ENCODE measurements around the gene SETD1B. TPM values are rescaled to one million over a fixed set of nuclear protein-coding genes. Genes with fewer than 3 reads are reported as not detected.

The SETD1B gene
- total RNA-seq, 1 donor = 4.7 TPM

GRCh38 chr12:121810234-121810817 is 6.5 kb downstream of the SETD1B start:
- DNase-seq (ENCODE audit: low read depth) = no peak
- no peak for TF ChIP-seq CTCF (IDR thresholded peaks at IDR 0.05; ENCODE audit: insufficient read depth, low read depth, low read length)
- no peak overlapping the region for H3K4me3 ChIP-seq (ENCODE audit: low read depth, low read length)

GRCh38 chr12:121810833-121811433 is 7.1 kb downstream of the SETD1B start:
- DNase-seq (ENCODE audit: low read depth) = no peak
- H3K4me3 ChIP-seq (ENCODE audit: low read depth, low read length) = peak overlapping the region; percentile 69
- no peak for TF ChIP-seq CTCF (IDR thresholded peaks at IDR 0.05; ENCODE audit: insufficient read depth, low read depth, low read length)

GRCh38 chr12:121811434-121812319 is 7.9 kb downstream of the SETD1B start:
- peak; percentile 70 for DNase-seq (ENCODE audit: low read depth)
- peak; percentile 88 for TF ChIP-seq CTCF (IDR thresholded peaks at IDR 0.05; ENCODE audit: insufficient read depth, low read depth, low read length)
- peak overlapping the region; percentile 69 for H3K4me3 ChIP-seq (ENCODE audit: low read depth, low read length)

GRCh38 chr12:121812320-121812871 is 8.6 kb downstream of the SETD1B start:
- DNase-seq (ENCODE audit: low read depth) = peak; percentile 84
- H3K4me3 ChIP-seq (ENCODE audit: low read depth, low read length) = peak overlapping the region; percentile 69
- no peak for TF ChIP-seq CTCF (IDR thresholded peaks at IDR 0.05; ENCODE audit: insufficient read depth, low read depth, low read length)

GRCh38 chr12:121812921-121813896 is 9.4 kb downstream of the SETD1B start:
- no peak for TF ChIP-seq CTCF (IDR thresholded peaks at IDR 0.05; ENCODE audit: insufficient read depth, low read depth, low read length)
- H3K4me3 ChIP-seq (ENCODE audit: low read depth, low read length) = peak overlapping the region; percentile 69
- DNase-seq (ENCODE audit: low read depth) = peak; percentile 48

- H3K4me3 ChIP-seq (ENCODE audit: low read depth, low read length) = no peak overlapping the region
- DNase-seq (ENCODE audit: low read depth) = no peak
- TF ChIP-seq CTCF (IDR thresholded peaks at IDR 0.05; ENCODE audit: insufficient read depth, low read depth, low read length) = no peak
Measured at GRCh38 chr12:121813951-121814350, 10.1 kb downstream of the SETD1B start.
